ENCODE data around the gene RUNX2. TPM values are rescaled to one million over a fixed set of nuclear protein-coding genes. Genes with fewer than 3 reads are reported as not detected.

RUNX2 gene
- total RNA-seq, 1 experiment from 2014 or later = 7.0 TPM

DNA sequence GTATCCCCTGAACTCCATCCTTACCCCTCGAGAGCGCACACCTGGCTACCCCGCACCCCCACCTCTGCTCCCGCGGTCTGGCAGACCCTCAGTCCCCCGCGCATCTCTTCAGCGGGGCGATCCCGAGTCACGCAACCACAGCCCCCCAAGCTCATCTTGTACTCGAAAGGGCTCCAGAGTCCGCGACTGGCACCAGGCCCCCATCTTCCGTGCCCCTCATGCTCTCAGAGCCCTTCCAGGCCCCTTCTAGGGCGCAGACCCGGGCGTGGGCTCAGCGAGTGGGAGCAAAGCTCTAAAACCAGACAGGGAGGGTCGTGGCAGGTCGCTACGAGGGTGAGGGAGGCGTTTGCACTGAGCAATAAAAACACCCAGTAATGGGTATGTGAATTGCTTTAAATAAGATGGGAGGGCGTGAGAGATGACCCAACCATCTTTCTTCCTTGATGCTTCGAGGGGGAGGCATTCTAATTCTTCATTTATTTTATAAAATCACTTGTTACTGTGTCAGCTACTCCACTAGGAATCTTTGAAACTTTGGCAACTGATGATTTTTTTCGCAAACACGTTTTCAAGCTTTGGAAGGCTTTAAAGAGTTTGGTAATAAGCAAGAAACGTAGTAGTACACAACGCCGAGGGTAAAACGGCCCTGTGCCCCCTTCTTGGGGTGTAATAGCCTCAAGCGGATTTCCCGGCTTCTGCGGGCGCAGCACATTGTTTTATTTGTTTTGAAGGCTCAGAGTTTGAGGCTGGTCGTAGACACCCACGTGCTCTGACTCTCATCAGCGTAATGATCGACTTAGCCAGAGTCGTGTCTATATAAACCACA, 92.2 kb downstream of the RUNX2 start:
- ChIA-PET POLR2A (no interaction called here), CTCF (interaction anchor here (1.0 kb wide), 1 partner anchor 789 kb away, joined by 3 read pairs; no protein-coding TSS in a partner anchor)
- in situ Hi-C loops (cut with HindIII; ENCODE audit: low pct_unique_long_range_greater_than_20kb, low sequenced_read_pairs) = no loop called here
- H3K27me3 ChIP-seq (ENCODE audit: control insufficient read depth, insufficient read depth, low read length) = no peaks in the 10 kb centered on the region
- peak overlapping the region; percentile 81 for H3K27ac ChIP-seq (ENCODE audit: low read length)
- H3K36me3 ChIP-seq (ENCODE audit: control insufficient read depth, insufficient read depth, low read length) = no peaks in the 10 kb centered on the region
- no peak for ATAC-seq
- no TSS peak for BruUV-seq (replicated peaks)
- H3K4me3 ChIP-seq (ENCODE audit: low read depth in 2 of 2, low read length in 2 of 2) = peak overlapping the region; percentile 54 to 86
- intact Hi-C loops (cut with micrococcal nuclease; ENCODE audit: unreplicated experiment) = loop anchor here (5.0 to 10.0 kb wide), 2 partner anchors 505 to 763 kb away; no protein-coding TSS in a partner anchor
- no peaks in the 10 kb centered on the region for H3K9me3 ChIP-seq (ENCODE audit: control insufficient read depth, insufficient read depth, low read depth, low read length)
- no peak for TF ChIP-seq TCF7L2 (IDR thresholded peaks at IDR 0.05; ENCODE audit: low read depth, low read length)
- TF ChIP-seq POLR2AphosphoS5 (IDR thresholded peaks at IDR 0.05; ENCODE audit: low read depth, low read length) = no peak
- TF ChIP-seq SIN3A (IDR thresholded peaks at IDR 0.05; ENCODE audit: borderline replicate concordance, insufficient read depth, low read depth, low read length) = no peak
- TF ChIP-seq, protein P1, sequence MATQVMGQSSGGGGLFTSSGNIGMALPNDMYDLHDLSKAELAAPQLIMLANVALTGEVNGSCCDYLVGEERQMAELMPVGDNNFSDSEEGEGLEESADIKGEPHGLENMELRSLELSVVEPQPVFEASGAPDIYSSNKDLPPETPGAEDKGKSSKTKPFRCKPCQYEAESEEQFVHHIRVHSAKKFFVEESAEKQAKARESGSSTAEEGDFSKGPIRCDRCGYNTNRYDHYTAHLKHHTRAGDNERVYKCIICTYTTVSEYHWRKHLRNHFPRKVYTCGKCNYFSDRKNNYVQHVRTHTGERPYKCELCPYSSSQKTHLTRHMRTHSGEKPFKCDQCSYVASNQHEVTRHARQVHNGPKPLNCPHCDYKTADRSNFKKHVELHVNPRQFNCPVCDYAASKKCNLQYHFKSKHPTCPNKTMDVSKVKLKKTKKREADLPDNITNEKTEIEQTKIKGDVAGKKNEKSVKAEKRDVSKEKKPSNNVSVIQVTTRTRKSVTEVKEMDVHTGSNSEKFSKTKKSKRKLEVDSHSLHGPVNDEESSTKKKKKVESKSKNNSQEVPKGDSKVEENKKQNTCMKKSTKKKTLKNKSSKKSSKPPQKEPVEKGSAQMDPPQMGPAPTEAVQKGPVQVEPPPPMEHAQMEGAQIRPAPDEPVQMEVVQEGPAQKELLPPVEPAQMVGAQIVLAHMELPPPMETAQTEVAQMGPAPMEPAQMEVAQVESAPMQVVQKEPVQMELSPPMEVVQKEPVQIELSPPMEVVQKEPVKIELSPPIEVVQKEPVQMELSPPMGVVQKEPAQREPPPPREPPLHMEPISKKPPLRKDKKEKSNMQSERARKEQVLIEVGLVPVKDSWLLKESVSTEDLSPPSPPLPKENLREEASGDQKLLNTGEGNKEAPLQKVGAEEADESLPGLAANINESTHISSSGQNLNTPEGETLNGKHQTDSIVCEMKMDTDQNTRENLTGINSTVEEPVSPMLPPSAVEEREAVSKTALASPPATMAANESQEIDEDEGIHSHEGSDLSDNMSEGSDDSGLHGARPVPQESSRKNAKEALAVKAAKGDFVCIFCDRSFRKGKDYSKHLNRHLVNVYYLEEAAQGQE (IDR thresholded peaks at IDR 0.05; ENCODE audit: insufficient read depth in 1 of 2, low read depth in 2 of 2, low read length in 1 of 2) = no peak
- TF ChIP-seq, protein P2, sequence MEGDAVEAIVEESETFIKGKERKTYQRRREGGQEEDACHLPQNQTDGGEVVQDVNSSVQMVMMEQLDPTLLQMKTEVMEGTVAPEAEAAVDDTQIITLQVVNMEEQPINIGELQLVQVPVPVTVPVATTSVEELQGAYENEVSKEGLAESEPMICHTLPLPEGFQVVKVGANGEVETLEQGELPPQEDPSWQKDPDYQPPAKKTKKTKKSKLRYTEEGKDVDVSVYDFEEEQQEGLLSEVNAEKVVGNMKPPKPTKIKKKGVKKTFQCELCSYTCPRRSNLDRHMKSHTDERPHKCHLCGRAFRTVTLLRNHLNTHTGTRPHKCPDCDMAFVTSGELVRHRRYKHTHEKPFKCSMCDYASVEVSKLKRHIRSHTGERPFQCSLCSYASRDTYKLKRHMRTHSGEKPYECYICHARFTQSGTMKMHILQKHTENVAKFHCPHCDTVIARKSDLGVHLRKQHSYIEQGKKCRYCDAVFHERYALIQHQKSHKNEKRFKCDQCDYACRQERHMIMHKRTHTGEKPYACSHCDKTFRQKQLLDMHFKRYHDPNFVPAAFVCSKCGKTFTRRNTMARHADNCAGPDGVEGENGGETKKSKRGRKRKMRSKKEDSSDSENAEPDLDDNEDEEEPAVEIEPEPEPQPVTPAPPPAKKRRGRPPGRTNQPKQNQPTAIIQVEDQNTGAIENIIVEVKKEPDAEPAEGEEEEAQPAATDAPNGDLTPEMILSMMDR (IDR thresholded peaks at IDR 0.05) = no peak
- no peak for DNase-seq (ENCODE audit: low read depth, low spot score)
- peaks cover 23% of the 10 kb centered on the region for H3K4me1 ChIP-seq (ENCODE audit: control insufficient read depth, insufficient read depth, low read length)

DNA sequence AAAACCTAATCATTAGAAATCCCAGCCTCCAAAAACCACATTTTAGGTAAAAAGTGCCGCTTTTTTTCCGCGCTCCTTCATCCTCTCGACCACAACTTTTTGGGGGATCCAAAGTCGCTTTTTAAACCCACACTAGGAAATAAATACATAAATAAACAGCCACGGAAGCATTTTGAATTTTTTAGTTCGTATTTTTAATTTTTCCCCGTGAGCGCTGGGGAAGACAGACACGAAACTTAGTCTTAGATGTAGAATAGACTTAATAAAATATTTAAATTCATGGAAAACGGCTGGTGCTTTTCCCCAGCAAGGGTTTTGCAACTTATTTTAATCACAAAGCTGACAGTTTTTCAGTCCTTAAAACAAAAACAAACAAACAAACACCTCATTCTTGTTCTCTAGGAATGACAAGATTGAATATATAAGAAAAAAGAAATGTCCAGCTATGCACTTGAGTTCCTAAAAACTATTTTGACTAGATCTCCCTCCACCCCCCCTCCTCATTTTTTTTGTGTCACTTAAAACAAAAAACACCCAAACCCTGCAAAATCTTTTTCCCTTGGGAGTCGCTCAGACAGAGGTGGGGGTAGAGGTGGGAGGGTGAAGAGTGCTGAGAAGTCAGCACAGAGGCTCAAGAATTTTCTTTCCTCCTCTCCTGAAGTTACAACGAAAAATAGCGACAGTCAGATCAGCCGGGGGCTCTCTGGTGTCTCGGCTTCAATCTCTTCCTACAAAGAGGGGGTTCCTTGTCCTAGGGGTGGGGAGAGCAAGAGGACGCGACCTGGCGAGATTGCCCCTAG, 93.0 kb downstream of the RUNX2 start:
- POLR2A ChIA-PET = interaction anchor here (0.7 kb wide), 1 partner anchor 842 kb away, joined by 3 read pairs; no protein-coding TSS in a partner anchor
- no peaks in the 10 kb centered on the region for H3K9me3 ChIP-seq (ENCODE audit: control insufficient read depth, insufficient read depth, low read depth, low read length)
- ATAC-seq (peak; percentile 1; the same call in 1 of the 2 replicates), DNase-seq (ENCODE audit: low read depth, low spot score) (no peak)
- TF ChIP-seq POLR2AphosphoS5 (IDR thresholded peaks at IDR 0.05; ENCODE audit: low read depth, low read length) = no peak; the same call in 1 of the 2 replicates
- TF ChIP-seq, protein P1 (IDR thresholded peaks at IDR 0.05; ENCODE audit: insufficient read depth in 1 of 2, low read depth in 2 of 2, low read length in 1 of 2) = no peak
- TF ChIP-seq TCF7L2 (IDR thresholded peaks at IDR 0.05; ENCODE audit: low read depth, low read length) = no peak
- no peak for TF ChIP-seq SIN3A (IDR thresholded peaks at IDR 0.05; ENCODE audit: borderline replicate concordance, insufficient read depth, low read depth, low read length)
- TF ChIP-seq, protein P2 (IDR thresholded peaks at IDR 0.05) = no peak
- H3K27ac ChIP-seq (ENCODE audit: low read length) = peak overlapping the region; percentile 81
- H3K4me3 ChIP-seq (ENCODE audit: low read depth in 2 of 2, low read length in 2 of 2) = peak overlapping the region; percentile 54 to 86
- H3K4me1 ChIP-seq (ENCODE audit: control insufficient read depth, insufficient read depth, low read length) = peaks cover 25% of the 10 kb centered on the region
- H3K36me3 ChIP-seq (ENCODE audit: control insufficient read depth, insufficient read depth, low read length) = no peaks in the 10 kb centered on the region
- no peaks in the 10 kb centered on the region for H3K27me3 ChIP-seq (ENCODE audit: control insufficient read depth, insufficient read depth, low read length)
- BruUV-seq (replicated peaks) = no TSS peak
- in situ Hi-C loops (cut with HindIII; ENCODE audit: low pct_unique_long_range_greater_than_20kb, low sequenced_read_pairs) (no loop called here), intact Hi-C loops (cut with micrococcal nuclease; ENCODE audit: unreplicated experiment) (loop anchor here (5.0 to 10.0 kb wide), 2 partner anchors 504 to 764 kb away; no protein-coding TSS in a partner anchor)
- CTCF ChIA-PET = interaction anchor here (1.4 kb wide), 1 partner anchor 294 kb away, joined by 4 read pairs; no protein-coding TSS in a partner anchor
